Colon (tissue), 2 donors: ENCODE results near the gene C1QC.
"Not testable (repeated sequence)": the region's sequence is repeated elsewhere in the genome, so short reads cannot be mapped to it uniquely, and the experiment has no call there.

Source experiments
- FAIRE-seq: peaks from 2 replicates; lab custom pipeline; 2012; peaks lifted over from hg19 to GRCh38; lab: Jason Lieb, UNC
- donor health status: control.
- donor health status: control.

The C1QC gene

GRCh38 chr1:22651941-22652856, 8.8 kb downstream of the C1QC start:
- no peak for FAIRE-seq

DNA sequence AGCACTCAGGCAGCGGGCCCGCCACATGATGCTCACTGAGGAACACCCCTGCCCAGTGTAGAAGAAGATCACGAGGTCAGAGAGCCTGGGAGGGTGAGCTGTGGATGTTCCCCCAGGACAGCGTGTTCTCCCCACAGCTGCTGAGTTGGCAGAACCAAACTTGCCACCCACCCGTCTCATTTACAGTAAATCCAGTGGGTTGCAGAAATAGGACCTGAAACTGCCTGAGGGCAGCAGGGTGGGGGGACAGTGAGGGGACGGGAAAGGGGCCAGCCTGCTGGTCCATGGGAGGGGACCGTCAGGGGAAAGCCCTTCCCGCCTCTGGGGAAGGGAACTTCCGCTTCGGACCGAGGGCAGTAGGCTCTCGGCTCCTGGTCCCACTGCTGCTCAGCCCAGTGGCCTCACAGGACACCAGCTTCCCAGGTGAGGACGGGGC, 9.5 kb downstream of the C1QC start, which contains the start of gene C1QB:
Gene C1QB, plus strand, starts transcription at position 356 of the 436 bp plus-strand sequence. CDS start 6,227 bp downstream, outside the sequence.
- FAIRE-seq: no peak

DNA sequence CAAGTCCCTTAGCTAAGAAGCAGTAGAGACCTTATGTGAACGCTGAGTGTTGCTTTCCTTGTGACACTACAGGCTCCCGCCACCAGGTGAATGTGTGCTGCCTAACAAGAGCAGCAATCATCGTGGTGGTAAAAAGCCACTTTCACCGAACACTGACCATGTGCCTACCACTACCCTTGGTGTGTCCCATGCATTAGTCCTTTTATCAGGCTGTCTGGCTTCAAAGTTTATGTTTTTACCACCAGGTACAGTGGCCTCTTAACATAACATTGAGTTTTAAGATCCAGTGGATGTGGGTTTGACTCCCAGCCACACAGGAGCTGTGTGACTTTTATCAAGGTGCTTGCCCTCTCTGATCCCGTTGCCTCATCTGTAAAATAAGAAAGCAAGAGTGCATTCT, 11.3 kb downstream of the C1QC start:
- FAIRE-seq: no peak

DNA sequence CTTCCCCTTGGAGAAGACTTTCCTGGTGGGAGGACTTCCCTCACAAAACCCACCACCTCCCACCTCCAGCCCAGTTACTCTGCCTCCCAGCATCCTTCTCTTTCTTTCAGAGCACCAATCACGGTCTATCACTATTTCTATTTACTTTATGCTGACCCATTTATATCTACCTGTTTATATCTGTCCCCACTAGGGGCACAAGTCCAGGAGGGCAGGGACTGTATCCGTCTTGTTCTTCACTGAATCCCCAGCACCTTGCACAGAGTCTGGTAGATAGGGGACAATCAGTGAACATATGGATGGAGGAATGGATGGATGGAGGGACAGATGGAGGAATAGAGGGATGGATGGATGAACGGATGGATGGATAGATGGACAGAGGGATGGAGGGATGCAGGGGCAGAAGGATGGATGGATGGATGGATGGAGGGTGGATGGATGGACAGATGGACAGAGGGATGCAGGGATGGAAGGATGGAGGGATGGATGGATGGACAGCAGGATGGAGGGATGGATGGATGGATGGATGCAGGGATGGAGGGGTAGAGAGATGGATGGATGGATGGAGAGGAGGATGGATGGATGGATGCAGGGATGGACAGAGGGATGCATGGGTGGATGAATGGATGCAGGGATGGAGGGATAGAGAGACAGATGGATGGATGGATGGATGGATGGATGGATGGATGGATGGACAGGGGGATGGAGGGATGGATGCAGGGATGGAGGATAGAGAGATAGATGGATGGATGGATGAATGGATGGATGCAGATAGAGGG, 15.1 kb downstream of the C1QC start:
- FAIRE-seq: no peak

DNA sequence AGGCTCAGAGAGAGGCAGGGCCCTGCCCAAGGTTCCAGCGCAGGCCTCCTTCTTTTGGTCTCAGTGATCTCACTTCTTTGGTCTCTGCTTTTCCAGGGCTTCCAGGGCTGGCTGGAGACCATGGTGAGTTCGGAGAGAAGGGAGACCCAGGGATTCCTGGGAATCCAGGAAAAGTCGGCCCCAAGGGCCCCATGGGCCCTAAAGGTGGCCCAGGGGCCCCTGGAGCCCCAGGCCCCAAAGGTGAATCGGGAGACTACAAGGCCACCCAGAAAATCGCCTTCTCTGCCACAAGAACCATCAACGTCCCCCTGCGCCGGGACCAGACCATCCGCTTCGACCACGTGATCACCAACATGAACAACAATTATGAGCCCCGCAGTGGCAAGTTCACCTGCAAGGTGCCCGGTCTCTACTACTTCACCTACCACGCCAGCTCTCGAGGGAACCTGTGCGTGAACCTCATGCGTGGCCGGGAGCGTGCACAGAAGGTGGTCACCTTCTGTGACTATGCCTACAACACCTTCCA, 17.3 kb downstream of the C1QC start:
- FAIRE-seq: no peak

DNA sequence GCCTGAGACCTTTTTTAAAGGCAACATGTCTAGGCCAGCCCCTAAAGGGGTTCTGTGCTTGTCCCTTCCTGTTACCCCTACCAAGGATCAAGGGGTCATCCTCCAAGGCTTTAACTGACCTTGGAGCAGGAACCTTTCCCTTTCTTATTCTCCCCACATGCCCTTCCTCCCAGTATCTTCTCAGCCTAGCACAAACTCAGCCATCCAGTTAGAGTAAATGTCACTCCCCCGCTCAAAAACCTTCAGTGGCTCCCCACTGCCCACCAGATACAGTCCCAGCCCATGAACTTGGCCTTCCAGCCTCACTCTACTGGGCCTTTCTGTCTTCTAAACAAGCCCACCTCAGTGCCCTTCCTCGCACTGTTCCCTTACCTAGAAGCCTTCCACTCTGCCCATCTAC, 18.4 kb downstream of the C1QC start:
- FAIRE-seq: no peak

GRCh38 chr1:22662318-22662717, 18.9 kb downstream of the C1QC start:
- no peak for FAIRE-seq

DNA sequence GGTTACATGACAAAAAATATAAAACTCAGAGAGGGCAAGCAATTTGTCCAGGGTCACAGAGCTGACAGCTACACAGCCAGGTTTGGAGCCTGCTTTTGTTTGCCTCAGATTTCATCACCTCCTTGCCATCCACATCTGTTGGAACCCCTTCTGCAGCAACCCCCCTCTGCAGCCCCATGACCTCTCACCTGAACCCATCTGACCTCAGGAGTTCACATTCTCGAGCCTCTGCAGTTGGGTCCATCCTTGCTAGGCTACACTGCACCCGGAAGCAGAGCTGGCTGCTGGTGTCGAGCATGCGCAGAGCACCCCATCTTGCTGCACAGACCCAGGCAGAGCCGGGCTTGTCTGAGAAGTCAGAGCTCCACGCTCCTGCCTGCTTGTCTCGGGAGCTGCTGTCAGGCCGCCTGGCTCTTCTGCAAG, 19.6 kb downstream of the C1QC start:
- FAIRE-seq: no peak

DNA sequence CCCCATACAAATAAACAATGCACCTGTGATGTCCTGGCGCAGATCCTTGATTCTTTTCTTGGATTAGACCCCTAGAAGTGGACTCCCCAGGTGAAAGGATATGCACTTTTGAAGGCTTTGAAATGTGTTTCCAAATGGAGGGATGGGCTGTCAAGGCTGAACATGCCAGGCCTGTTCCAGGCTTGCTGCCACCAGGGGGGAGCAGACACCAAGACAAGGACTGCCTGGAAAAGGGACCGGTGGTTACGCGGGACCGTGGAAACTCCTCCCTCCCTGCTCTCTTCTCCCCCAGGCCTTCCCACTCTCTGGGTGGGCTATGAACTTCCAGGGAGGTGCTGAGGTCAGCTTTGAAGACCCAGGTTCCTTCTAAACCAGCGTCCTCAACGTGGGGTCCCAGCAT, 22.3 kb downstream of the C1QC start:
- FAIRE-seq: no peak

- FAIRE-seq: no peak
Observed at GRCh38 chr1:22666412-22666811, 23.0 kb downstream of the C1QC start.

- FAIRE-seq: not testable (repeated sequence)
Observed at GRCh38 chr1:22668840-22669239, 25.4 kb downstream of the C1QC start.

GRCh38 chr1:22670352-22670975, 27.0 kb downstream of the C1QC start:
- no peak for FAIRE-seq

- FAIRE-seq: no peak
Observed at GRCh38 chr1:22671999-22672398, 28.6 kb downstream of the C1QC start.

DNA sequence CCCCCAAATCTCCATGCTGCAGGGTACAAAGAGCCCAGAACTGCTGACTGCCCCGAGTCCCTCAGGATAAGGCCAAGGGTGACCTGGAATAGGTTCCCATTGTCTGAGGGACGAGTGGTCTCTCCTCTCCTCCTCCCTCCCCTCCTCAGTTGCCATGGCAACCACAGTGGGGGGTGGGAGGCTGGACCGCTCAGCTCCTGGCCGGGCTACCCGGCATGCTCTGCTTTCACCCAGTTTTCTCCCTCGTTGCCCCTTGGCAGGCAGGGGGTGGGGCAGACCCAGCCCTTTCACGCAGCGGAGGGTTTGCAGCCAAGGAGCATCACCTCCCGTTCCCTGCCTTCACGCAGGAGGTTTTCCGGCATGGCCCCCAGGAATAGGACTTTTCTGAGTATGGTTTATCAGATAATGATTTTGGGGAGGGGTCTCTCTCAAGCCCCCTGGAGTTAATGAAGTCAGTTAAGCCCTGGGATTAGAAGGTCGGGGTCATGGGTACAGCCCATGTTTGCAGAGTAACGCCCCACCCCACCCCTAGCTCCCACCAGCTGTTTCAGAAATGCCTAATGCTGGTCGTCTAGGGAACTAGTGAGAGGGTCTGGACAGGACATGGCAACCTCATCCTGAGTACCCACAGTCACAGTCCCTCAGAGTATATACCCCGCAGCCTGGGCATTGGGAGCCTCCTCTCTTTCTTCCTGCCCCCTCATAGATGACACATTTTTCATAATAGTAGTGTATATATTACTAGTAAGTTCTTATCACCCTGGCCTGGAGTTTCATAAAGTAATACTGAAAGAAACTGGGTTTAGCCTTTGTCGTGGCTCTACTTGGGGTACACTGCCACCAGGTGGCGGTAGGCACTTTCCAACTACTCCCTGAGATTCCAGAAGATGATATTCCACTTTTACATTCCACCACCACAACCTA, 30.3 kb downstream of the C1QC start:
- FAIRE-seq: no peak

DNA sequence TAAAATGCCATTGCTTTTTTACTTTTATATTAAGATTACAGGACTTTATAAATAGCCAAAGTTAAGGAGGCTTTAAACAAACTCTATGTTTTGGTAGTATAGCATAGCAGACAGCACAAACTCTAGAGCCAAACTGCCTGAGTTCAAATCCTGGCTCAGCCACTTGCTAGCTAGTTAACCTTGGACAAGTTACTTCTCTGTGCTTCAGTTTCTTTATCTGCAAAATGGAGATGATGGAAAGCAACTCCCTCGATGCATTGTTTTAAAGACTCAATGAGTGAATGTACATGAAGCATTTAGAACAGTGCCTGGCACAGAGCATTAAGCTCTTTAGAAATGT, 30.9 kb downstream of the C1QC start:
- no peak for FAIRE-seq

DNA sequence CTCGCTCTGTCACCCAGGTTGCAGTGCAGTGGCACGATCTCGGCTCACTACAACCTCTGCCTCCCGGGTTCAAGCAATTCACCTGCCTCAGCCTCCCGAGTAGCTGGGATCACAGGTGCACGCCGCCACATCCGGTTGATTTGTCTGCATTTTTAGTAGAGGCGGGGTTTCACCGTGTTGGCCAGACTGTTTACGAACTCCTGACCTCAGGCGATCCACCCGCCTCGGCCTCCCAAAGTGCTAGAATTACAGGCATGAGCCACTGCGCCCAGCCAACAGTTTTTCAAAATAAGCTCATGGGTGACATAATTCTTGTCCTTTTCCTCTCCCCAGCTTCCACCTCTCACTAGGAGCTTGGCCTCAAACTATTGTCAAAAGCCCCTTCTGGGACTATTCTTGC, 32.7 kb downstream of the C1QC start:
- FAIRE-seq: not testable (repeated sequence)

DNA sequence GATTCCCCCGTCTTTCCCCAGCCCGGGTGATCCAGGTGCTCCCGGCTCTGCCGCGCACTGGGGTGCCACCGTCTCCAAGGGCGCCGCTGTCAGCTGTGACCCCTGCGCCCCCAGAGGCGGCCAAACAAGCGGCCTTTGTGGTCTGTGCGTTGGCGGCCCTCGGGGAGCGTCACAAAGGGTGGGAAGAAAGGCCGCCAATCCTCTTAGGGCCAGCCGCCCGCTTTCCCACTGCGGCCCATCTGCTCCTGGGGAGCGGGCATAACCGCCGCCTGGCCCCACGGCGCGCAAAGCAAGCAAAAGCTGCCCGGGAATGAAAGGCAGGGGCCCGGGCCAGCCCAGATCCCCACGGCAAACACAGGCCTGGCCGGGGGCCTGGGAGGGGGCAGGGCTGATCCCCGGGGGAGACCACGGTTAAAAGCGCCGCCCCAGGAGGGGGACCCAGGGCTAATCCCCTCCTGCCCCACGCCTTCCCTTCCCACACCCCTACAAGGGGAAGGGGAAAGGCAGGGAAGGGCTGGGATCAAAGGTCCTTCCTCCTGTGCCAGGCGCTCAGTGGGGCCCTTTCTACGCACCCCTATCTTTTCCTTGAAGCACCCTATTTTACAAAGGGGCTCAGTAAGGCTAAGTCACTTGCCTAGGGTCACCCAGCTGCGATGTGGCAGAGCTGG, 33.6 kb downstream of the C1QC start:
- FAIRE-seq: no peak

- no peak for FAIRE-seq
Observed at GRCh38 chr1:22677931-22678896, 34.8 kb downstream of the C1QC start.

DNA sequence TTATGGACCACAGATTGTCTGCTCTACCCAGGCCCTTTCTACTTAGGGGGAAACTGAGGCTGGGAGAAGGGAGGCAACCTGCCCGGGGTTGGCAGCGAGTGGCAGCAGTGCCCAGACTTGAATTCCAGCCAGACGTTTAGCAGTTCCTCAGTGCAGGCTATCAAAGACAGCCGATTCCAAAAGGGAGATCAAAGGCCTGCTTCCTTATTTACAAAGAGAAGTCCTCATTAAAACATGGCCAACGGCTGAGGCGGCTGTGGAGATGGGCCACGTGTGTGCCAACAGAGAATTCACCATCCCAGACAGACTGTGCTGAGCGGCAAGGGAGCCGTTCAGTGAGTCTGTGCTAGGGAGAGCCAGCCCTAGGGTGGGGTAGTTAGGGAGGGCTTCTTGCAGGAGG, 37.3 kb downstream of the C1QC start:
- FAIRE-seq: no peak
